Stimulated activated CD4-positive, alpha-beta T cell treated with anti-CD3 and anti-CD28 coated beads, Interleukin-4, amount 100 ng/mL, for 4 hours (primary cell): Measurements from ENCODE around the gene SLC12A1.
"Not testable (repeated sequence)": the region's sequence is repeated elsewhere in the genome, so short reads cannot be mapped to it uniquely, and the experiment has no call there.

ENCODE experiments used
- DNase-seq, 2 experiments: peaks; one replicate each; pipeline ENCODE4 v3.0.0-alpha.2; 2020

The SLC12A1 gene

GRCh38 chr15:48315041-48315440 lies 108.9 kb downstream of the SLC12A1 start:
- DNase-seq, result no peak

GRCh38 chr15:48317221-48317620 lies 111.1 kb downstream of the SLC12A1 start:
- no peak for DNase-seq

GRCh38 chr15:48318131-48318530 lies 112.0 kb downstream of the SLC12A1 start:
- no peak for DNase-seq

GRCh38 chr15:48323294-48323693 lies 117.2 kb downstream of the SLC12A1 start:
- no peak for DNase-seq

- no peak for DNase-seq
Observed at GRCh38 chr15:48324949-48325348, 118.8 kb downstream of the SLC12A1 start.

GRCh38 chr15:48325400-48325799 lies 119.3 kb downstream of the SLC12A1 start:
- DNase-seq, result no peak

GRCh38 chr15:48326180-48326579 lies 120.1 kb downstream of the SLC12A1 start:
- DNase-seq, result not testable (repeated sequence)

GRCh38 chr15:48330105-48330785 lies 124.1 kb downstream of the SLC12A1 start:
- no peak for DNase-seq

- peak; percentile 74 to 80 for DNase-seq
Observed at GRCh38 chr15:48330855-48331795, 125.0 kb downstream of the SLC12A1 start, which contains the start of gene DUT. Gene DUT (plus strand): TSS chr15:48331429. CDS start chr15:48331516, 87 bp downstream.

GRCh38 chr15:48331796-48332641 lies 125.9 kb downstream of the SLC12A1 start:
- DNase-seq, result peak; percentile 51 to 77

- DNase-seq, result peak in 1 of 2 experiments; percentile 4
Observed at GRCh38 chr15:48332642-48333034, 126.5 kb downstream of the SLC12A1 start.

GRCh38 chr15:48333540-48333939 lies 127.4 kb downstream of the SLC12A1 start:
- no peak for DNase-seq

- no peak for DNase-seq
Observed at GRCh38 chr15:48334260-48334659, 128.2 kb downstream of the SLC12A1 start.

GRCh38 chr15:48336940-48337339 lies 130.8 kb downstream of the SLC12A1 start:
- DNase-seq, result no peak

- DNase-seq, result no peak
Observed at GRCh38 chr15:48337607-48338006, 131.5 kb downstream of the SLC12A1 start.

- DNase-seq, result no peak
Observed at GRCh38 chr15:48340111-48340510, 134.0 kb downstream of the SLC12A1 start.

GRCh38 chr15:48343865-48344264 lies 137.8 kb downstream of the SLC12A1 start:
- DNase-seq, result no peak

- no peak for DNase-seq
Observed at GRCh38 chr15:48345516-48345915, 139.4 kb downstream of the SLC12A1 start.

- peak; percentile 21 to 34 for DNase-seq
Observed at GRCh38 chr15:48352474-48353072, 146.5 kb downstream of the SLC12A1 start.
